Liver (tissue), 9 donors: ENCODE measurements around the gene FRMD4B. TPM values are rescaled to one million over a fixed set of nuclear protein-coding genes. Genes with fewer than 3 reads are reported as not detected.

Source experiments
- DNase-seq: peaks from one replicate; pipeline ENCODE4 v3.0.0-alpha.2; 2017; ENCODE audit warnings: low spot score
- H3K27ac ChIP-seq, 2 donors: one replicate each; pipeline ENCODE4 v1.7.0; 2013; ENCODE audit warnings: inconsistent platforms in 2 of 2, low read length in 2 of 2, control low read depth in 1 of 2, low read depth in 1 of 2, mild to moderate bottlenecking in 1 of 2
- H3K27me3 ChIP-seq, 4 donors: one replicate each; pipeline versions ENCODE4 v1.6.1 to v1.7.0; 2013; ENCODE audit warnings: low read length in 3 of 4, inconsistent platforms in 1 of 4, mild to moderate bottlenecking in 1 of 4, moderate library complexity in 1 of 4; ENCODE audit not compliant: control insufficient read depth in 4 of 4, insufficient read depth in 4 of 4
- H3K36me3 ChIP-seq, 4 donors: one replicate each; pipeline versions ENCODE4 v1.6.1 to v1.7.0; 2013; ENCODE audit warnings: low read length in 3 of 4, mild to moderate bottlenecking in 3 of 4, low read depth in 1 of 4, moderate library complexity in 1 of 4; ENCODE audit not compliant: control insufficient read depth in 4 of 4, insufficient read depth in 3 of 4
- H3K4me1 ChIP-seq, 4 donors: one replicate each; pipeline versions ENCODE4 v1.6.1 to v1.7.0; 2013; ENCODE audit warnings: low read length in 3 of 4, mild to moderate bottlenecking in 3 of 4, moderate library complexity in 1 of 4; ENCODE audit not compliant: control insufficient read depth in 4 of 4, insufficient read depth in 4 of 4
- H3K4me3 ChIP-seq, 3 donors: one replicate each; pipeline versions ENCODE4 v1.6.1 to v1.7.0; 2013; ENCODE audit warnings: low read length in 3 of 3, control low read depth in 1 of 3, low read depth in 1 of 3, mild to moderate bottlenecking in 1 of 3
- H3K9ac ChIP-seq, 2 donors: one replicate each; pipeline ENCODE4 v1.7.0; 2013; ENCODE audit warnings: low read length in 2 of 2, mild to moderate bottlenecking in 2 of 2, moderate library complexity in 2 of 2, control low read depth in 1 of 2, low read depth in 1 of 2
- H3K9me3 ChIP-seq, 4 donors: one replicate each; pipeline versions ENCODE4 v1.6.1 to v1.7.0; 2013; ENCODE audit warnings: low read length in 3 of 4; ENCODE audit not compliant: control insufficient read depth in 4 of 4
- ATF3 ChIP-seq: IDR thresholded peaks from 2 replicates; pipeline ENCODE4 v1.6.1; 2016; ENCODE audit warnings: antibody characterized with exemption
- EGR1 ChIP-seq, 2 donors: IDR thresholded peaks; 2 replicates each; pipeline ENCODE4 v1.6.1; 2016 to 2018; ENCODE audit warnings: antibody characterized with exemption in 2 of 2, low read depth in 2 of 2
- FOXA1 ChIP-seq: IDR thresholded peaks from 2 replicates; pipeline ENCODE4 v1.6.1; 2016; ENCODE audit warnings: antibody characterized with exemption
- FOXA2 ChIP-seq: IDR thresholded peaks from 2 replicates; pipeline ENCODE4 v1.6.1; 2016; ENCODE audit warnings: antibody characterized with exemption
- GABPA ChIP-seq, 2 donors: IDR thresholded peaks in 1 of 2; conservative IDR thresholded peaks in 1 of 2; 2 replicates each; pipeline ENCODE4 v1.6.1; 2016; ENCODE audit warnings: antibody characterized with exemption in 2 of 2, mild to moderate bottlenecking in 1 of 2, moderate library complexity in 1 of 2
- HNF4A ChIP-seq, 2 donors: conservative IDR thresholded peaks; 2 replicates each; pipeline ENCODE4 v1.6.1; 2016; ENCODE audit warnings: antibody characterized with exemption in 2 of 2, mild to moderate bottlenecking in 2 of 2
- HNF4G ChIP-seq: IDR thresholded peaks from 2 replicates; pipeline ENCODE4 v1.6.1; 2016; ENCODE audit warnings: antibody characterized with exemption
- JUND ChIP-seq, 2 donors: IDR thresholded peaks; 2 replicates each; pipeline ENCODE4 v1.6.1; 2016; ENCODE audit warnings: antibody characterized with exemption in 2 of 2
- NR2F2 ChIP-seq: IDR thresholded peaks from 2 replicates; pipeline ENCODE4 v1.6.1; 2016; ENCODE audit warnings: antibody characterized with exemption
- RAD21 ChIP-seq, 2 donors: IDR thresholded peaks; 2 replicates each; pipeline ENCODE4 v1.6.1; 2016; ENCODE audit warnings: antibody characterized with exemption in 2 of 2, mild to moderate bottlenecking in 2 of 2
- RXRA ChIP-seq, 2 donors: IDR thresholded peaks; 2 replicates each; pipeline ENCODE4 v1.6.1; 2017 to 2018; ENCODE audit warnings: antibody characterized with exemption in 2 of 2, mild to moderate bottlenecking in 1 of 2
- SP1 ChIP-seq: IDR thresholded peaks from 2 replicates; pipeline ENCODE4 v1.6.1; 2018; ENCODE audit warnings: antibody characterized with exemption, mild to moderate bottlenecking
- TAF1 ChIP-seq: conservative IDR thresholded peaks from 2 replicates; pipeline ENCODE4 v1.6.1; 2016; ENCODE audit warnings: antibody characterized with exemption, mild to moderate bottlenecking
- YY1 ChIP-seq: IDR thresholded peaks from 2 replicates; pipeline ENCODE4 v1.6.1; 2016; ENCODE audit warnings: antibody characterized with exemption, mild to moderate bottlenecking
- WGBS: extraction: QIAGEN DNeasy Blood & Tissue Kit; methylation state at CpG from one replicate; pipeline ENCODE4 v1.1.7; 2013; 5-methylcytosine and 5-hydroxymethylcytosine counted together
- polyA plus RNA-seq, 2 donors: library from polyadenylated mRNA; stranded (reverse) in 1 of 2; unstranded in 1 of 2; fragments of 200-250 nt in 1 of 2; fragments of >200 nt in 1 of 2; fragmentation: Nextera tagmentation in 1 of 2; extraction: Ambion mirVana in 1 of 2; gene quantifications; one replicate each; pipeline versions ENCODE4 v1.2.1 to v1.2.3, GENCODE V29; 2013 to 2015
- total RNA-seq, 2 donors: library from RNA; depleted of rRNA; stranded (reverse); fragments of >200 nt; gene quantifications; one replicate each; pipeline ENCODE4 v1.2.3, GENCODE V29; 2014
- TF ChIP-seq, protein P1 (sequence below): IDR thresholded peaks from 2 replicates; pipeline ENCODE4 v1.6.1; 2016; ENCODE audit warnings: antibody characterized with exemption
- TF ChIP-seq, protein P2 (sequence below): IDR thresholded peaks from 2 replicates; pipeline ENCODE4 v1.6.1; 2016; ENCODE audit warnings: antibody characterized with exemption
- TF ChIP-seq, protein P3 (sequence below): fragments of 150-350 bp; IDR thresholded peaks from 2 replicates; pipeline ENCODE4 v1.5.1; 2017; ENCODE audit warnings: improper control_type of control experiment, low read depth, low read length; ENCODE audit not compliant: missing input control
- TF ChIP-seq, protein P4 (sequence below): IDR thresholded peaks from 2 replicates; pipeline ENCODE4 v1.6.1; 2016; ENCODE audit warnings: antibody characterized with exemption, mild to moderate bottlenecking
- donor health status: healthy.
- donor health status: healthy.
- donor health status: healthy.
- donor health status: healthy.
- donor health status: healthy.

The FRMD4B gene
- total and polyA plus RNA-seq, 4 donors, result 7.3 to 22.6 (median 15.0) TPM

GRCh38 chr3:69339760-69340159 is 46.1 kb downstream of the FRMD4B start:
- no peaks in the 10 kb centered on the region for H3K4me1 ChIP-seq
- H3K27ac ChIP-seq, result peak overlapping the region in 1 of 2 donors; percentile 25
- TF ChIP-seq HNF4A (conservative IDR thresholded peaks at IDR 0.05), result no peak
- TF ChIP-seq, protein P1, sequence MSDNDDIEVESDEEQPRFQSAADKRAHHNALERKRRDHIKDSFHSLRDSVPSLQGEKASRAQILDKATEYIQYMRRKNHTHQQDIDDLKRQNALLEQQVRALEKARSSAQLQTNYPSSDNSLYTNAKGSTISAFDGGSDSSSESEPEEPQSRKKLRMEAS, result no peak
- TF ChIP-seq, protein P2, sequence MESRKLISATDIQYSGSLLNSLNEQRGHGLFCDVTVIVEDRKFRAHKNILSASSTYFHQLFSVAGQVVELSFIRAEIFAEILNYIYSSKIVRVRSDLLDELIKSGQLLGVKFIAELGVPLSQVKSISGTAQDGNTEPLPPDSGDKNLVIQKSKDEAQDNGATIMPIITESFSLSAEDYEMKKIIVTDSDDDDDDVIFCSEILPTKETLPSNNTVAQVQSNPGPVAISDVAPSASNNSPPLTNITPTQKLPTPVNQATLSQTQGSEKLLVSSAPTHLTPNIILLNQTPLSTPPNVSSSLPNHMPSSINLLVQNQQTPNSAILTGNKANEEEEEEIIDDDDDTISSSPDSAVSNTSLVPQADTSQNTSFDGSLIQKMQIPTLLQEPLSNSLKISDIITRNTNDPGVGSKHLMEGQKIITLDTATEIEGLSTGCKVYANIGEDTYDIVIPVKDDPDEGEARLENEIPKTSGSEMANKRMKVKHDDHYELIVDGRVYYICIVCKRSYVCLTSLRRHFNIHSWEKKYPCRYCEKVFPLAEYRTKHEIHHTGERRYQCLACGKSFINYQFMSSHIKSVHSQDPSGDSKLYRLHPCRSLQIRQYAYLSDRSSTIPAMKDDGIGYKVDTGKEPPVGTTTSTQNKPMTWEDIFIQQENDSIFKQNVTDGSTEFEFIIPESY, result no peak
- TF ChIP-seq RXRA (IDR thresholded peaks at IDR 0.05), result no peak
- TF ChIP-seq YY1, result no peak
- TF ChIP-seq, protein P3, sequence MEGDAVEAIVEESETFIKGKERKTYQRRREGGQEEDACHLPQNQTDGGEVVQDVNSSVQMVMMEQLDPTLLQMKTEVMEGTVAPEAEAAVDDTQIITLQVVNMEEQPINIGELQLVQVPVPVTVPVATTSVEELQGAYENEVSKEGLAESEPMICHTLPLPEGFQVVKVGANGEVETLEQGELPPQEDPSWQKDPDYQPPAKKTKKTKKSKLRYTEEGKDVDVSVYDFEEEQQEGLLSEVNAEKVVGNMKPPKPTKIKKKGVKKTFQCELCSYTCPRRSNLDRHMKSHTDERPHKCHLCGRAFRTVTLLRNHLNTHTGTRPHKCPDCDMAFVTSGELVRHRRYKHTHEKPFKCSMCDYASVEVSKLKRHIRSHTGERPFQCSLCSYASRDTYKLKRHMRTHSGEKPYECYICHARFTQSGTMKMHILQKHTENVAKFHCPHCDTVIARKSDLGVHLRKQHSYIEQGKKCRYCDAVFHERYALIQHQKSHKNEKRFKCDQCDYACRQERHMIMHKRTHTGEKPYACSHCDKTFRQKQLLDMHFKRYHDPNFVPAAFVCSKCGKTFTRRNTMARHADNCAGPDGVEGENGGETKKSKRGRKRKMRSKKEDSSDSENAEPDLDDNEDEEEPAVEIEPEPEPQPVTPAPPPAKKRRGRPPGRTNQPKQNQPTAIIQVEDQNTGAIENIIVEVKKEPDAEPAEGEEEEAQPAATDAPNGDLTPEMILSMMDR, result no peak
- TF ChIP-seq FOXA1, result no peak
- TF ChIP-seq NR2F2, result no peak
- TF ChIP-seq GABPA (IDR thresholded peaks at IDR 0.05 in 1 of 2, conservative IDR thresholded peaks at IDR 0.05 in 1 of 2), result no peak
- TF ChIP-seq SP1, result no peak
- TF ChIP-seq, protein P4, sequence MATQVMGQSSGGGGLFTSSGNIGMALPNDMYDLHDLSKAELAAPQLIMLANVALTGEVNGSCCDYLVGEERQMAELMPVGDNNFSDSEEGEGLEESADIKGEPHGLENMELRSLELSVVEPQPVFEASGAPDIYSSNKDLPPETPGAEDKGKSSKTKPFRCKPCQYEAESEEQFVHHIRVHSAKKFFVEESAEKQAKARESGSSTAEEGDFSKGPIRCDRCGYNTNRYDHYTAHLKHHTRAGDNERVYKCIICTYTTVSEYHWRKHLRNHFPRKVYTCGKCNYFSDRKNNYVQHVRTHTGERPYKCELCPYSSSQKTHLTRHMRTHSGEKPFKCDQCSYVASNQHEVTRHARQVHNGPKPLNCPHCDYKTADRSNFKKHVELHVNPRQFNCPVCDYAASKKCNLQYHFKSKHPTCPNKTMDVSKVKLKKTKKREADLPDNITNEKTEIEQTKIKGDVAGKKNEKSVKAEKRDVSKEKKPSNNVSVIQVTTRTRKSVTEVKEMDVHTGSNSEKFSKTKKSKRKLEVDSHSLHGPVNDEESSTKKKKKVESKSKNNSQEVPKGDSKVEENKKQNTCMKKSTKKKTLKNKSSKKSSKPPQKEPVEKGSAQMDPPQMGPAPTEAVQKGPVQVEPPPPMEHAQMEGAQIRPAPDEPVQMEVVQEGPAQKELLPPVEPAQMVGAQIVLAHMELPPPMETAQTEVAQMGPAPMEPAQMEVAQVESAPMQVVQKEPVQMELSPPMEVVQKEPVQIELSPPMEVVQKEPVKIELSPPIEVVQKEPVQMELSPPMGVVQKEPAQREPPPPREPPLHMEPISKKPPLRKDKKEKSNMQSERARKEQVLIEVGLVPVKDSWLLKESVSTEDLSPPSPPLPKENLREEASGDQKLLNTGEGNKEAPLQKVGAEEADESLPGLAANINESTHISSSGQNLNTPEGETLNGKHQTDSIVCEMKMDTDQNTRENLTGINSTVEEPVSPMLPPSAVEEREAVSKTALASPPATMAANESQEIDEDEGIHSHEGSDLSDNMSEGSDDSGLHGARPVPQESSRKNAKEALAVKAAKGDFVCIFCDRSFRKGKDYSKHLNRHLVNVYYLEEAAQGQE, result no peak
- no peak for TF ChIP-seq HNF4G
- no peak for TF ChIP-seq ATF3
- TF ChIP-seq JUND (IDR thresholded peaks at IDR 0.05), result no peak
- no peak for TF ChIP-seq TAF1
- TF ChIP-seq EGR1 (IDR thresholded peaks at IDR 0.05; ENCODE audit: low read depth in 2 of 2), result no peak
- no peak for TF ChIP-seq FOXA2
- H3K9me3 ChIP-seq, result no peaks in the 10 kb centered on the region
- 83% methylated on average over 1 of the region's 1 CpG for WGBS
- no peaks in the 10 kb centered on the region for H3K27me3 ChIP-seq
- H3K36me3 ChIP-seq, result no peaks in the 10 kb centered on the region
- no peak for DNase-seq
- H3K9ac ChIP-seq, result no peak overlapping the region
- no peak overlapping the region for H3K4me3 ChIP-seq

DNA sequence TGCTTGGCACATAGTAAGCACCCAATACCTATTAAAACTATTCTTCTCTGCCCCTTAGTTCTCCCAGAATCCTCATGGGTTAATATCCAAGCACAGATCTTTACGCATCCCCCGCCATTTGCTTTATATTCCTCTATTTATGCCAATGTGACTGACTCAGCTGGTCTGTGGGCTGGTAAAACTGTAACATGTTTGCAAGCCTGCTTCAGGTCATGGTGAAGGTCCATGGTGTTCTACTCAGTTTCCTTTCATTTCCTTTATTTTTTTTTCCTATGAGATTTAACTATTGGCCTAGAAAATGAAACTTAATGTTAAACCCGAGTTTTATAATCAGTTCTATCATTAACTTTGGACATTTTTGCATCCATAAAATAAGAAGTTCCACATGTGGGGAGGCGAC is 47.0 kb downstream of the FRMD4B start:
- Histone ChIP-seq H3K27ac (no peak overlapping the region), H3K4me1 (no peaks in the 10 kb centered on the region), H3K9ac (no peak overlapping the region), H3K9me3 (no peaks in the 10 kb centered on the region), H3K27me3 (no peaks in the 10 kb centered on the region), H3K4me3 (no peak overlapping the region), H3K36me3 (no peaks in the 10 kb centered on the region)
- WGBS, result 74% methylated on average over 4 of the region's 4 CpGs
- no peak for TF ChIP-seq EGR1 (IDR thresholded peaks at IDR 0.05; ENCODE audit: low read depth in 2 of 2)
- TF ChIP-seq TAF1, result no peak
- no peak for TF ChIP-seq SP1
- TF ChIP-seq RXRA (IDR thresholded peaks at IDR 0.05), result no peak
- TF ChIP-seq NR2F2, result no peak
- no peak for TF ChIP-seq JUND (IDR thresholded peaks at IDR 0.05)
- TF ChIP-seq, protein P2, result no peak
- TF ChIP-seq FOXA1, result no peak
- no peak for TF ChIP-seq RAD21 (IDR thresholded peaks at IDR 0.05)
- no peak for TF ChIP-seq HNF4G
- no peak for TF ChIP-seq FOXA2
- no peak for TF ChIP-seq HNF4A (conservative IDR thresholded peaks at IDR 0.05)
- no peak for DNase-seq
